Astrocyte (in vitro differentiated cells and primary cell): ENCODE results near the gene STK39. TPM values are rescaled to one million over a fixed set of nuclear protein-coding genes. Genes with fewer than 3 reads are reported as not detected.

ENCODE experiments used
- DNase-seq: peaks from one replicate; pipeline ENCODE4 v3.0.0-alpha.2; 2010; ENCODE audit warnings: low read depth
- FAIRE-seq: peaks from 2 replicates; lab custom pipeline; 2011; peaks lifted over from hg19 to GRCh38; lab: Jason Lieb, UNC
- H2AFZ ChIP-seq: 2 replicates; pipeline ENCODE4 v1.6.0; 2012; ENCODE audit warnings: low read depth, low read length, inconsistent platforms
- H3K27ac ChIP-seq: 2 replicates; pipeline ENCODE4 v1.5.1; 2011; ENCODE audit warnings: low read depth, low read length, inconsistent platforms
- H3K27me3 ChIP-seq: 2 replicates; pipeline ENCODE4 v1.6.0; 2011; ENCODE audit warnings: low read length, inconsistent platforms; ENCODE audit not compliant: insufficient read depth
- H3K36me3 ChIP-seq: 2 replicates; pipeline ENCODE4 v1.5.1; 2011; ENCODE audit warnings: low read length, inconsistent platforms; ENCODE audit not compliant: insufficient read depth
- H3K4me1 ChIP-seq: 2 replicates; pipeline ENCODE4 v1.5.1; 2011; ENCODE audit warnings: low read length, inconsistent platforms; ENCODE audit not compliant: insufficient read depth
- H3K4me2 ChIP-seq: 2 replicates; pipeline ENCODE4 v1.6.0; 2012; ENCODE audit warnings: low read length, inconsistent platforms
- H3K4me3 ChIP-seq: 2 replicates; pipeline ENCODE4 v1.5.1; 2011; ENCODE audit warnings: low read depth, mild to moderate bottlenecking, low read length, inconsistent platforms; ENCODE audit not compliant: insufficient read depth
- H3K79me2 ChIP-seq: 2 replicates; pipeline ENCODE4 v1.6.0; 2012; ENCODE audit warnings: mild to moderate bottlenecking, low read length, inconsistent platforms; ENCODE audit not compliant: insufficient read depth
- H3K9ac ChIP-seq: 2 replicates; pipeline ENCODE4 v1.6.0; 2012; ENCODE audit warnings: mild to moderate bottlenecking, low read length, inconsistent platforms
- H3K9me3 ChIP-seq: 2 replicates; pipeline ENCODE4 v1.5.1; 2012; ENCODE audit warnings: low read depth, mild to moderate bottlenecking, low read length, inconsistent platforms; ENCODE audit not compliant: insufficient read depth
- H4K20me1 ChIP-seq: 2 replicates; pipeline ENCODE4 v1.6.0; 2012; ENCODE audit warnings: low read length, inconsistent platforms; ENCODE audit not compliant: insufficient read depth
- H3K27ac Mint-ChIP-seq: one replicate; pipeline ENCODE4 v1.8.0; 2021; ENCODE audit warnings: mild to moderate bottlenecking, mixed read lengths; ENCODE audit not compliant: unreplicated experiment
- H3K27me3 Mint-ChIP-seq: one replicate; pipeline ENCODE4 v1.8.0; 2021; ENCODE audit warnings: low read depth, mixed read lengths; ENCODE audit not compliant: unreplicated experiment
- H3K36me3 Mint-ChIP-seq: one replicate; pipeline ENCODE4 v1.8.0; 2021; ENCODE audit warnings: low read depth, mixed read lengths; ENCODE audit not compliant: unreplicated experiment
- H3K4me1 Mint-ChIP-seq: one replicate; pipeline ENCODE4 v1.8.0; 2021; ENCODE audit warnings: low read depth, mixed read lengths; ENCODE audit not compliant: unreplicated experiment
- H3K4me3 Mint-ChIP-seq: one replicate; pipeline ENCODE4 v1.8.0; 2021; ENCODE audit warnings: mild to moderate bottlenecking, moderate library complexity, mixed read lengths; ENCODE audit not compliant: unreplicated experiment
- H3K9me3 Mint-ChIP-seq: one replicate; pipeline ENCODE4 v1.8.0; 2021; ENCODE audit warnings: mild to moderate bottlenecking, mixed read lengths; ENCODE audit not compliant: unreplicated experiment
- EZH2 ChIP-seq: IDR thresholded peaks from 2 replicates; pipeline ENCODE4 v1.6.1; 2012; ENCODE audit warnings: mild to moderate bottlenecking, low read length, inconsistent platforms; ENCODE audit not compliant: insufficient read depth
- total RNA-seq: library from RNA; stranded (reverse); gene quantifications from 2 replicates; pipeline ENCODE4 v1.2.1, GENCODE V29; 2021
- TF ChIP-seq, protein P1 (sequence below): IDR thresholded peaks from 2 replicates; pipeline ENCODE4 v1.5.1; 2011; ENCODE audit warnings: low read depth, mild to moderate bottlenecking, inconsistent platforms, low read length, moderate library complexity; ENCODE audit not compliant: insufficient read depth

STK39 gene
- total RNA-seq, 1 donor from 2014 or later = 23.4 TPM

GRCh38 chr2:168194784-168195522 lies 52.4 kb downstream of the STK39 start:
- Mint-ChIP-seq H3K4me3 (no peak overlapping the region), H3K36me3 (no peaks in the 10 kb centered on the region), H3K27ac (no peak overlapping the region), H3K27me3 (no peaks in the 10 kb centered on the region), H3K9me3 (no peaks in the 10 kb centered on the region), H3K4me1 (peaks cover 18% of the 10 kb centered on the region)
- Histone ChIP-seq H3K36me3 (no peaks in the 10 kb centered on the region), H3K9ac (no peak overlapping the region), H3K79me2 (peaks cover 58% of the 10 kb centered on the region), H3K27me3 (no peaks in the 10 kb centered on the region), H3K4me3 (no peak overlapping the region), H3K4me1 (peaks cover 20% of the 10 kb centered on the region), H4K20me1 (peaks cover 50% of the 10 kb centered on the region), H3K27ac (no peak overlapping the region), H2AFZ (no peak overlapping the region), H3K4me2 (no peak overlapping the region), H3K9me3 (no peaks in the 10 kb centered on the region)
- FAIRE-seq = no peak
- TF ChIP-seq EZH2 = no peak
- TF ChIP-seq, protein P1, sequence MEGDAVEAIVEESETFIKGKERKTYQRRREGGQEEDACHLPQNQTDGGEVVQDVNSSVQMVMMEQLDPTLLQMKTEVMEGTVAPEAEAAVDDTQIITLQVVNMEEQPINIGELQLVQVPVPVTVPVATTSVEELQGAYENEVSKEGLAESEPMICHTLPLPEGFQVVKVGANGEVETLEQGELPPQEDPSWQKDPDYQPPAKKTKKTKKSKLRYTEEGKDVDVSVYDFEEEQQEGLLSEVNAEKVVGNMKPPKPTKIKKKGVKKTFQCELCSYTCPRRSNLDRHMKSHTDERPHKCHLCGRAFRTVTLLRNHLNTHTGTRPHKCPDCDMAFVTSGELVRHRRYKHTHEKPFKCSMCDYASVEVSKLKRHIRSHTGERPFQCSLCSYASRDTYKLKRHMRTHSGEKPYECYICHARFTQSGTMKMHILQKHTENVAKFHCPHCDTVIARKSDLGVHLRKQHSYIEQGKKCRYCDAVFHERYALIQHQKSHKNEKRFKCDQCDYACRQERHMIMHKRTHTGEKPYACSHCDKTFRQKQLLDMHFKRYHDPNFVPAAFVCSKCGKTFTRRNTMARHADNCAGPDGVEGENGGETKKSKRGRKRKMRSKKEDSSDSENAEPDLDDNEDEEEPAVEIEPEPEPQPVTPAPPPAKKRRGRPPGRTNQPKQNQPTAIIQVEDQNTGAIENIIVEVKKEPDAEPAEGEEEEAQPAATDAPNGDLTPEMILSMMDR = no peak
- DNase-seq = no peak

DNA sequence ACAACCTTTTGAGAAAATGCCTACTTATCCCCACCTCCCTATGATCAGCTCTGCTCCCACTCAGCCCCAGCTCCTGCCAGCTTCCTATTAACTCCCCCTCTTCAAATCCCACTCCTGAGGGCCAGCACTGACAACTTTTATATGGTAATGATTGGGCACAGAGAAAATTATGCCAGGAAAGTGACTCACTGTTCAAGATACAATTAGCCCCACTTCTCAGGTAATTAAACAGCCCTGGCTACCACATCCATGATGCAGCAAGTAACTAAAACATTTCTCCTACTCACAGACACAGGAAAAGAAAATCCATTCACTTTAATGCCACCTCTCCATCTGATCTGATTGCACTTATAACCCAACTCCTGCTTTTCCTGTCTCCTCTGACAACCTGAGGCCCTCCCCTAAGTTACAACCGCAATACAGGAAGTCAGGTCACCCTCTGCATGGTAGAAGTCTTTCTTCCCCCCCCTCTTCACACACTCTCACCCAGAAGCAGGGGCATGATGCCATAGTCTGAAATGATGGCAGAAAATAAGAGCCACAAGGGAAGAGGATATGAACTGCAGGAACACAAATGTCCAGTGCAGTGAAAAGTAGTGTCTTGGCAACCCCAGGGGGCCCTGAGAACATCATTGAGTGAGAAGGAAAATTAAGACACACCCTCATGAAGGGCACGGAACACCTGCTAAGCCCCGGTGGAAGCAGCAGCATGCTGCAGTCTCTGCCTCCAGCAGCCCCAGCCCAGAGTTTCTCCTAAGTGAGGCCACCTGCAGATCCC lies 54.4 kb downstream of the STK39 start:
- H3K27ac Mint-ChIP-seq = peak overlapping the region; percentile 6
- no peaks in the 10 kb centered on the region for H3K36me3 ChIP-seq
- no peak overlapping the region for H3K4me3 Mint-ChIP-seq
- no peaks in the 10 kb centered on the region for H3K27me3 Mint-ChIP-seq
- no peak for DNase-seq
- TF ChIP-seq, protein P1 = no peak
- TF ChIP-seq EZH2 = no peak
- H3K36me3 Mint-ChIP-seq = no peaks in the 10 kb centered on the region
- peaks cover 22% of the 10 kb centered on the region for H3K4me1 Mint-ChIP-seq
- H3K4me2 ChIP-seq = peak overlapping the region; percentile 38
- H3K4me3 ChIP-seq = no peak overlapping the region
- H3K27ac ChIP-seq = no peak overlapping the region
- H4K20me1 ChIP-seq = peaks cover 49% of the 10 kb centered on the region
- peaks cover 63% of the 10 kb centered on the region for H3K79me2 ChIP-seq
- H2AFZ ChIP-seq = no peak overlapping the region
- H3K4me1 ChIP-seq = peaks cover 24% of the 10 kb centered on the region
- no peaks in the 10 kb centered on the region for H3K9me3 Mint-ChIP-seq
- FAIRE-seq = no peak
- no peak overlapping the region for H3K9ac ChIP-seq
- H3K9me3 ChIP-seq = no peaks in the 10 kb centered on the region
- H3K27me3 ChIP-seq = no peaks in the 10 kb centered on the region
